ENCODE results near the gene PITPNC1. TPM values are rescaled to one million over a fixed set of nuclear protein-coding genes. Genes with fewer than 3 reads are reported as not detected.

The PITPNC1 gene
- total and polyA plus RNA-seq, 2 of the 13 experiments (the other 11 are each of a cell fraction or from before 2014, with no cell fraction given): 4.1 to 5.7 TPM

DNA sequence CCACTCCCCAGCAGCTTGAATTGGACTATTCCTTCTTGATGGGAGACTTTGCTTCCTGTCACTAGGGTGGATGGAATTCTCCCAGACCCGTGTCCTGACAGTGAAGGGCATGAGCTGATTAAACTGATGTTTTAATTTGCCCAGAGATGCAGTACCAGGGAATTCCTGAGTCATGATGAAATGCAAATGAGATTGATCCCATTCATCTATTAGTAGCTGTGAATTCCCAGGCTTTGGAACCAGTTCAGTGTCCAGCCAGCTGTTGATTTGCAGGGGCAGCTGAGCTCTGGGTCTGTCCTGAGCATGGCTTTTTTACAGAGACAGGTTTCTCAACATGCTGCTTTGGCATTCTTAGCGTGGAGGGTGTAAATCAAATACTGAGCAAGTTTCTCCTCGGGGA is 157.9 kb downstream of the PITPNC1 start:
- Histone ChIP-seq H3K4me1 (ENCODE audit: insufficient read depth, low read length) (peaks cover 2% of the 10 kb centered on the region; the same call in 1 of the 2 replicates), H3K9me3 (ENCODE audit: low read length) (no peaks in the 10 kb centered on the region), H3K9ac (ENCODE audit: insufficient read depth, low read depth, low read length) (no peak overlapping the region), H3K36me3 (replicated peaks in 1 of 2; ENCODE audit: control insufficient read depth in 1 of 2, insufficient read depth in 2 of 2, low read length in 2 of 2) (no peaks in the 10 kb centered on the region), H3K79me2 (ENCODE audit: insufficient read depth, low read length) (no peaks in the 10 kb centered on the region), H3K27ac (ENCODE audit: extremely low read length, insufficient read depth, low read length) (no peak overlapping the region), H2AFZ (ENCODE audit: low read length) (no peak overlapping the region), H3K4me3 (replicated peaks in 1 of 3; ENCODE audit: insufficient read depth in 1 of 3, low read depth in 2 of 3, low read length in 3 of 3) (no peak overlapping the region), H3K4me2 (ENCODE audit: low read depth, low read length) (no peak overlapping the region), H3K27me3 (ENCODE audit: control insufficient read depth in 1 of 2, insufficient read depth in 2 of 2, low read length in 2 of 2) (no peaks in the 10 kb centered on the region), H4K20me1 (ENCODE audit: insufficient read depth, low read length) (no peaks in the 10 kb centered on the region)
- DNase-seq (ENCODE audit: low spot score): no peak
- POLR2A ChIA-PET: no interaction called here
- intact Hi-C loops (cut with micrococcal nuclease; ENCODE audit: unreplicated experiment) (no loop called here), in situ Hi-C loops (cut with HindIII; ENCODE audit: extremely low pct_ligation_motif_present, low pct_unique_long_range_greater_than_20kb) (no loop called here)
- CTCF ChIA-PET (ENCODE audit: low intra/inter-chr PET ratio, low total read pairs): no interaction called here
- no TSS peak for BruUV-seq (replicated peaks)
- ATAC-seq: no peak
- TF ChIP-seq PHF5A (CRISPR knock-in tag; IDR thresholded peaks at IDR 0.05; ENCODE audit: low read depth, unreplicated experiment): no peak
- no peak for TF ChIP-seq CBX2 (IDR thresholded peaks at IDR 0.05; ENCODE audit: low read depth, low read length)
- TF ChIP-seq CBX2 (CRISPR knock-in tag; IDR thresholded peaks at IDR 0.05; ENCODE audit: low read depth): no peak
- TF ChIP-seq, protein P1, sequence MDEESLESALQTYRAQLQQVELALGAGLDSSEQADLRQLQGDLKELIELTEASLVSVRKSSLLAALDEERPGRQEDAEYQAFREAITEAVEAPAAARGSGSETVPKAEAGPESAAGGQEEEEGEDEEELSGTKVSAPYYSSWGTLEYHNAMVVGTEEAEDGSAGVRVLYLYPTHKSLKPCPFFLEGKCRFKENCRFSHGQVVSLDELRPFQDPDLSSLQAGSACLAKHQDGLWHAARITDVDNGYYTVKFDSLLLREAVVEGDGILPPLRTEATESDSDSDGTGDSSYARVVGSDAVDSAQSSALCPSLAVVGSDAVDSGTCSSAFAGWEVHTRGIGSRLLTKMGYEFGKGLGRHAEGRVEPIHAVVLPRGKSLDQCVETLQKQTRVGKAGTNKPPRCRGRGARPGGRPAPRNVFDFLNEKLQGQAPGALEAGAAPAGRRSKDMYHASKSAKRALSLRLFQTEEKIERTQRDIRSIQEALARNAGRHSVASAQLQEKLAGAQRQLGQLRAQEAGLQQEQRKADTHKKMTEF (CRISPR knock-in tag; IDR thresholded peaks at IDR 0.05): no peak
- no peak for TF ChIP-seq CC2D1A (CRISPR knock-in tag; IDR thresholded peaks at IDR 0.05)
- TF ChIP-seq TCF7 (IDR thresholded peaks at IDR 0.05; ENCODE audit: low read depth): no peak
- no peak for TF ChIP-seq RCOR2 (CRISPR knock-in tag; IDR thresholded peaks at IDR 0.05)
- no peak for TF ChIP-seq ZNF598 (CRISPR knock-in tag; IDR thresholded peaks at IDR 0.05; ENCODE audit: borderline replicate concordance)
- TF ChIP-seq KLF6 (CRISPR knock-in tag; IDR thresholded peaks at IDR 0.05): no peak
- FAIRE-seq: no peak
- 51% methylated on average over 3 of the region's 3 CpGs for WGBS (ENCODE audit: low lambda C conversion rate)
